ENCODE results near the gene ANKFN1.

Gene ANKFN1

GRCh38 chr17:56130631-56131030 lies 22.6 kb upstream of the ANKFN1 start:
- Histone ChIP-seq H3F3A (ENCODE audit: control insufficient read depth, insufficient read depth) (no peaks in the 10 kb centered on the region), H3K4me3 (ENCODE audit: low read length) (no peak overlapping the region), H4K20me1 (ENCODE audit: control insufficient read depth, insufficient read depth, low read depth, low read length) (no peaks in the 10 kb centered on the region), H3K9me3 (ENCODE audit: control insufficient read depth, insufficient read depth, low read length) (no peaks in the 10 kb centered on the region), H3K27me3 (ENCODE audit: control insufficient read depth, low read length) (no peaks in the 10 kb centered on the region; the same call in 1 of the 2 replicates), H3K27ac (ENCODE audit: low read depth, low read length) (no peak overlapping the region), H3K4me2 (ENCODE audit: low read length) (no peak overlapping the region), H3K79me2 (ENCODE audit: control insufficient read depth, low read length) (no peaks in the 10 kb centered on the region), H3K36me3 (ENCODE audit: control insufficient read depth, low read length) (no peaks in the 10 kb centered on the region), H3K9me2 (replicated peaks; ENCODE audit: control insufficient read depth, low read length) (no peaks in the 10 kb centered on the region), H3K4me1 (ENCODE audit: control insufficient read depth, low read length) (no peaks in the 10 kb centered on the region)
- no peak for TF ChIP-seq CTCF (IDR thresholded peaks at IDR 0.05; ENCODE audit: low read depth, low read length, poor library complexity, severe bottlenecking)
- TF ChIP-seq EZH2phosphoT487 (IDR thresholded peaks at IDR 0.05; ENCODE audit: borderline replicate concordance, low read length), result no peak

GRCh38 chr17:56131431-56131830 lies 21.8 kb upstream of the ANKFN1 start:
- no peak overlapping the region for H3K4me3 ChIP-seq (ENCODE audit: low read length)
- no peak for TF ChIP-seq CTCF (IDR thresholded peaks at IDR 0.05; ENCODE audit: low read depth, low read length, poor library complexity, severe bottlenecking)
- TF ChIP-seq EZH2phosphoT487 (IDR thresholded peaks at IDR 0.05; ENCODE audit: borderline replicate concordance, low read length), result no peak
- no peak overlapping the region for H3K4me2 ChIP-seq (ENCODE audit: low read length)
- no peaks in the 10 kb centered on the region for H4K20me1 ChIP-seq (ENCODE audit: control insufficient read depth, insufficient read depth, low read depth, low read length)
- no peaks in the 10 kb centered on the region for H3K36me3 ChIP-seq (ENCODE audit: control insufficient read depth, low read length)
- H3K9me3 ChIP-seq (ENCODE audit: control insufficient read depth, insufficient read depth, low read length), result no peaks in the 10 kb centered on the region
- no peaks in the 10 kb centered on the region for H3K9me2 ChIP-seq (replicated peaks; ENCODE audit: control insufficient read depth, low read length)
- H3F3A ChIP-seq (ENCODE audit: control insufficient read depth, insufficient read depth), result no peaks in the 10 kb centered on the region
- no peak overlapping the region for H3K27ac ChIP-seq (ENCODE audit: low read depth, low read length)
- no peaks in the 10 kb centered on the region; the same call in 1 of the 2 replicates for H3K27me3 ChIP-seq (ENCODE audit: control insufficient read depth, low read length)
- no peaks in the 10 kb centered on the region for H3K4me1 ChIP-seq (ENCODE audit: control insufficient read depth, low read length)
- no peaks in the 10 kb centered on the region for H3K79me2 ChIP-seq (ENCODE audit: control insufficient read depth, low read length)

GRCh38 chr17:56136301-56136700 lies 17.0 kb upstream of the ANKFN1 start:
- no peaks in the 10 kb centered on the region for H3K79me2 ChIP-seq (ENCODE audit: control insufficient read depth, low read length)
- no peaks in the 10 kb centered on the region for H3F3A ChIP-seq (ENCODE audit: control insufficient read depth, insufficient read depth)
- H4K20me1 ChIP-seq (ENCODE audit: control insufficient read depth, insufficient read depth, low read depth, low read length), result no peaks in the 10 kb centered on the region
- H3K27ac ChIP-seq (ENCODE audit: low read depth, low read length), result no peak overlapping the region
- no peaks in the 10 kb centered on the region for H3K9me3 ChIP-seq (ENCODE audit: control insufficient read depth, insufficient read depth, low read length)
- TF ChIP-seq CTCF (IDR thresholded peaks at IDR 0.05; ENCODE audit: low read depth, low read length, poor library complexity, severe bottlenecking), result no peak
- no peak for TF ChIP-seq EZH2phosphoT487 (IDR thresholded peaks at IDR 0.05; ENCODE audit: borderline replicate concordance, low read length)
- H3K4me1 ChIP-seq (ENCODE audit: control insufficient read depth, low read length), result no peaks in the 10 kb centered on the region
- no peaks in the 10 kb centered on the region for H3K27me3 ChIP-seq (ENCODE audit: control insufficient read depth, low read length)
- no peaks in the 10 kb centered on the region for H3K9me2 ChIP-seq (replicated peaks; ENCODE audit: control insufficient read depth, low read length)
- no peak overlapping the region for H3K4me2 ChIP-seq (ENCODE audit: low read length)
- no peaks in the 10 kb centered on the region for H3K36me3 ChIP-seq (ENCODE audit: control insufficient read depth, low read length)
- H3K4me3 ChIP-seq (ENCODE audit: low read length), result no peak overlapping the region

All from DOHH2 (cell line).